ENCODE data around the gene CADM1. TPM values are rescaled to one million over a fixed set of nuclear protein-coding genes. Genes with fewer than 3 reads are reported as not detected.

CADM1 gene
- total and polyA plus RNA-seq, 10 of the 15 experiments (the other 5 are each of a cell fraction or from before 2014, with no cell fraction given): 0.03 to 0.48 (median 0.15) TPM; not detected in 3

DNA sequence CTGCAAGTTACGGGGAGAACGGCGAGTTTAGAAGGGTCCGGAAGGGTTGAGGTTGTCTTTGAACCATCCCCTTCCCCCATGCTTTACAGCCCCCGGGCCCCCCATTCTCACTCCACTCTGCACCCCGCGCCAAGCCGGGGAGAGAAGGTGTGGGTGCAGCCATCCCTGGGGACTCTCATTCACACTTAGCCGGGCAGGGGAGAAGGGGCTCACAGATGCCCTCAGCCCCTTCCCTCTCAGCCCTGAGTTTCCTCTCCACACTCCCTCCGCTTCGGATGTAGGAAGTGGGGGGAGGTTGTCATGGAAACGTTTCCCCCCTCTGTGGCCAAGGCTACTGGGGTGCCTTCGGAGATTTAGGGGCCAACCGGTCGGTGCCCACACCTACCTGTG, 334 bp downstream of the CADM1 start:
- 0 out of 2 replicates have a peak overlapping the region, but pooled peaks have one; percentile 17 for H3K4me2 ChIP-seq (ENCODE audit: control insufficient read depth, insufficient read depth)
- H3K79me2 ChIP-seq (ENCODE audit: control insufficient read depth, insufficient read depth, low read length): no peaks in the 10 kb centered on the region

DNA sequence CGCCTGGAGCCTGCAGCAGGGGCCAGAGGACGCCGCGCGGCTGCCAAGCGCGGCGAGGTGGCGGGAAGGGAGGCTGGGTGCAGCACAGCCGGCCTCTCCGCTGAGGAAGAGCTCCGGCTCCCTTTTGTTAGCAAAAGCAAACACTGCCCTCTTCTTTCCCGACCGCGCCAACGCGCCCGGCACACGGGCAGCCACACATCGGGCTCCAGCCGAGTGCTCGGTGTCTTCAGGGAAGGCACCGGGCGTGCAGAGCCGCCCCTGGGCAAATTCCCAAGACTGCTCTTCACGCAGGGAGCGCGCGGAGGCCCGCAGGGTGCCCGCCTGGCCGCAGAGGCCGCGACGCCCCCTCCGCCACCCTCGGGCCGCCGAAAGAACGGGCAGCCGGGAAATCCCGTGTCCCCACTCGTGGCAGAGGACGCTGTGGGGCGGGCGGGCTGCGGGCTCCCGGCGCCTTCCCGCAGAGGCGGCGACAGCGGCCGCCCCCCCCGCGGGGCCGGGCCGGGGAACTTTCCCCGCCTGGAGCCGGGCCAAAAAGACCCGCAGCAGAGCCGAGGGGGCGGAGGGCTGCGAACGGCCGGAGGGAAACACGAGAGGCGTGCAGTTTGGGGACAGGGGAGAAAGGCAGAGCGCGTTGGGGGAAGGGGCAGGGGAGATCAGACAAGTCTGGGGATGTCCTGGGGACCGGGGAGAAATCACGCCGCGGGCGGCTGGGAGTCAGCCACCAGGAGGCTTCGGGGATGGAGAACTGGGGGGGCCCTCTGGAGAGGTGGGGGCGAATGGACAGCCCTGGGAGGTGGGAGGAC, 931 bp downstream of the CADM1 start:
- in situ Hi-C loops (cut with MboI): no loop called here
- Histone ChIP-seq H3K27ac (ENCODE audit: control insufficient read depth, insufficient read depth) (no peak overlapping the region), H3K9ac (ENCODE audit: control insufficient read depth, insufficient read depth, low read length) (no peak overlapping the region), H3K4me3 (no peak overlapping the region), H3K27me3 (replicated peaks in 1 of 2; ENCODE audit: control insufficient read depth in 2 of 2, insufficient read depth in 2 of 2, low read length in 1 of 2) (peaks cover 12 to 30% of the 10 kb centered on the region in 2 experiments), H3K4me2 (ENCODE audit: control insufficient read depth, insufficient read depth) (peak overlapping the region; percentile 17; the same call in 1 of the 2 replicates), H3K79me2 (ENCODE audit: control insufficient read depth, insufficient read depth, low read length) (no peaks in the 10 kb centered on the region), H3K36me3 (ENCODE audit: control insufficient read depth in 2 of 2, insufficient read depth in 2 of 2, low read length in 1 of 2) (no peaks in the 10 kb centered on the region), H3K9me3 (replicated peaks; ENCODE audit: control insufficient read depth, insufficient read depth, low read length) (no peaks in the 10 kb centered on the region; the same call in 2 of the 3 replicates), H4K20me1 (ENCODE audit: control insufficient read depth, insufficient read depth) (no peaks in the 10 kb centered on the region), H3K4me1 (ENCODE audit: control insufficient read depth, insufficient read depth, low read length) (no peaks in the 10 kb centered on the region), H2AFZ (ENCODE audit: control insufficient read depth, low read depth, low read length) (no peak overlapping the region)
- RAD21 ChIA-PET (ENCODE audit: unreplicated experiment): no interaction called here
- POLR2A ChIA-PET: no interaction called here
- intact Hi-C loops (cut with micrococcal nuclease; ENCODE audit: unreplicated experiment): loop anchor here (10.0 kb wide), 1 partner anchor 422 kb away; no protein-coding TSS in a partner anchor
- TF ChIP-seq SUZ12 (IDR thresholded peaks at IDR 0.05; ENCODE audit: unreplicated experiment) (peak; percentile 76), NR2F1 (conservative IDR thresholded peaks at IDR 0.05) (no peak), ZNF207 (IDR thresholded peaks at IDR 0.05; ENCODE audit: borderline replicate concordance) (no peak)
- TF ChIP-seq, protein P1, sequence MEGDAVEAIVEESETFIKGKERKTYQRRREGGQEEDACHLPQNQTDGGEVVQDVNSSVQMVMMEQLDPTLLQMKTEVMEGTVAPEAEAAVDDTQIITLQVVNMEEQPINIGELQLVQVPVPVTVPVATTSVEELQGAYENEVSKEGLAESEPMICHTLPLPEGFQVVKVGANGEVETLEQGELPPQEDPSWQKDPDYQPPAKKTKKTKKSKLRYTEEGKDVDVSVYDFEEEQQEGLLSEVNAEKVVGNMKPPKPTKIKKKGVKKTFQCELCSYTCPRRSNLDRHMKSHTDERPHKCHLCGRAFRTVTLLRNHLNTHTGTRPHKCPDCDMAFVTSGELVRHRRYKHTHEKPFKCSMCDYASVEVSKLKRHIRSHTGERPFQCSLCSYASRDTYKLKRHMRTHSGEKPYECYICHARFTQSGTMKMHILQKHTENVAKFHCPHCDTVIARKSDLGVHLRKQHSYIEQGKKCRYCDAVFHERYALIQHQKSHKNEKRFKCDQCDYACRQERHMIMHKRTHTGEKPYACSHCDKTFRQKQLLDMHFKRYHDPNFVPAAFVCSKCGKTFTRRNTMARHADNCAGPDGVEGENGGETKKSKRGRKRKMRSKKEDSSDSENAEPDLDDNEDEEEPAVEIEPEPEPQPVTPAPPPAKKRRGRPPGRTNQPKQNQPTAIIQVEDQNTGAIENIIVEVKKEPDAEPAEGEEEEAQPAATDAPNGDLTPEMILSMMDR (IDR thresholded peaks at IDR 0.05 in 2 of 3, conservative IDR thresholded peaks at IDR 0.05 in 1 of 3; ENCODE audit: control insufficient read depth in 2 of 3, extremely low read depth in 1 of 3, insufficient read depth in 1 of 3, low read depth in 3 of 3, low read length in 3 of 3): peak in 2 of 3 experiments; percentile 17; a peak in 1 of 6 replicates
- SMC1A ChIA-PET (ENCODE audit: uncharacterized antibody, unreplicated experiment): no interaction called here
- CTCF ChIA-PET: no interaction called here
- ATAC-seq (peak; percentile 27), FAIRE-seq (no peak), DNase-seq (ENCODE audit: low read depth, low spot score) (no peak)
- no TSS peak for BruUV-seq (replicated peaks)
- 14% methylated on average over 47 of the region's 77 CpGs for WGBS (ENCODE audit: insufficient coverage, insufficient replicate concordance, low lambda C conversion rate, missing lambda C conversion rate)

More for the DNA sequence above, 334 bp downstream of the CADM1 start:
- DNase-seq (ENCODE audit: low read depth, low spot score) (no peak), FAIRE-seq (no peak), ATAC-seq (no peak)
- no TSS peak for BruUV-seq (replicated peaks)
- CTCF ChIA-PET: no interaction called here
- no peak overlapping the region for H3K9ac ChIP-seq (ENCODE audit: control insufficient read depth, insufficient read depth, low read length)
- no peaks in the 10 kb centered on the region for H3K36me3 ChIP-seq (ENCODE audit: control insufficient read depth in 2 of 2, insufficient read depth in 2 of 2, low read length in 1 of 2)
- H3K27me3 ChIP-seq (replicated peaks in 1 of 2; ENCODE audit: control insufficient read depth in 2 of 2, insufficient read depth in 2 of 2, low read length in 1 of 2): peaks cover 12 to 30% of the 10 kb centered on the region in 2 experiments
- H3K4me1 ChIP-seq (ENCODE audit: control insufficient read depth, insufficient read depth, low read length): no peaks in the 10 kb centered on the region
- intact Hi-C loops (cut with micrococcal nuclease; ENCODE audit: unreplicated experiment) (loop anchor here (10.0 kb wide), 1 partner anchor 421 kb away; no protein-coding TSS in a partner anchor), in situ Hi-C loops (cut with MboI) (no loop called here)
- SMC1A ChIA-PET (ENCODE audit: uncharacterized antibody, unreplicated experiment): no interaction called here
- no peaks in the 10 kb centered on the region for H4K20me1 ChIP-seq (ENCODE audit: control insufficient read depth, insufficient read depth)
- TF ChIP-seq ZNF274 (IDR thresholded peaks at IDR 0.05; ENCODE audit: insufficient read depth, insufficient read length): no peak
- TF ChIP-seq MTA3 (IDR thresholded peaks at IDR 0.05; ENCODE audit: borderline replicate concordance, low read length): no peak
- no peak for TF ChIP-seq NBN (IDR thresholded peaks at IDR 0.05)
- no peak overlapping the region for H2AFZ ChIP-seq (ENCODE audit: control insufficient read depth, low read depth, low read length)
- 7% methylated on average over 10 of the region's 15 CpGs for WGBS (ENCODE audit: insufficient coverage, insufficient replicate concordance, low lambda C conversion rate, missing lambda C conversion rate)
- no peak overlapping the region for H3K4me3 ChIP-seq
- RAD21 ChIA-PET (ENCODE audit: unreplicated experiment): no interaction called here
- no peak overlapping the region for H3K27ac ChIP-seq (ENCODE audit: control insufficient read depth, insufficient read depth)
- H3K9me3 ChIP-seq (replicated peaks; ENCODE audit: control insufficient read depth, insufficient read depth, low read length): no peaks in the 10 kb centered on the region; the same call in 2 of the 3 replicates
- POLR2A ChIA-PET: no interaction called here
